GM18498 (cell line): ENCODE results near the gene PLEK2.
"Not testable (repeated sequence)": the region's sequence is repeated elsewhere in the genome, so short reads cannot be mapped to it uniquely, and the experiment has no call there.

Source experiments
- ATAC-seq: cut with Tn5 transposase; IDR thresholded peaks from one replicate; pipeline ENCODE4 v1.9.1; 2021; ENCODE audit warnings: mild to moderate bottlenecking, moderate library complexity; ENCODE audit not compliant: unreplicated experiment

Gene PLEK2

GRCh38 chr14:67411820-67412421, at the start of gene PLEK2:
Gene PLEK2 (minus strand): TSS chr14:67412165. CDS start chr14:67412059, 106 bp downstream.
- no peak for ATAC-seq

GRCh38 chr14:67461341-67461985, 49.5 kb upstream of the PLEK2 start:
- ATAC-seq = no peak

- ATAC-seq = no peak
These were observed 47.4 kb upstream of the PLEK2 start for GRCh38 chr14:67459336-67459735.

- no peak for ATAC-seq
These were observed 45.8 kb upstream of the PLEK2 start for GRCh38 chr14:67457782-67458181.

- ATAC-seq = no peak
These were observed 44.8 kb upstream of the PLEK2 start for GRCh38 chr14:67456732-67457131.

- ATAC-seq = no peak
These were observed 41.8 kb upstream of the PLEK2 start for GRCh38 chr14:67453575-67454300.

- ATAC-seq = not testable (repeated sequence)
These were observed 39.7 kb upstream of the PLEK2 start for GRCh38 chr14:67451667-67452066.

GRCh38 chr14:67449096-67449495, 37.1 kb upstream of the PLEK2 start:
- ATAC-seq = no peak

- ATAC-seq = no peak
These were observed 35.0 kb upstream of the PLEK2 start for GRCh38 chr14:67447033-67447381.

- no peak for ATAC-seq
These were observed 34.5 kb upstream of the PLEK2 start for GRCh38 chr14:67446371-67447032.

GRCh38 chr14:67444395-67444794, 32.4 kb upstream of the PLEK2 start:
- no peak for ATAC-seq

- ATAC-seq = no peak
These were observed 30.4 kb upstream of the PLEK2 start for GRCh38 chr14:67442139-67442906.

GRCh38 chr14:67441672-67442071, 29.7 kb upstream of the PLEK2 start:
- ATAC-seq = no peak

GRCh38 chr14:67441256-67441655, 29.3 kb upstream of the PLEK2 start:
- ATAC-seq = no peak

GRCh38 chr14:67440513-67440912, 28.5 kb upstream of the PLEK2 start:
- ATAC-seq = no peak

- no peak for ATAC-seq
These were observed 27.0 kb upstream of the PLEK2 start for GRCh38 chr14:67438969-67439368.

GRCh38 chr14:67436006-67436866, 24.3 kb upstream of the PLEK2 start:
- ATAC-seq = no peak

GRCh38 chr14:67435603-67436002, 23.6 kb upstream of the PLEK2 start:
- no peak for ATAC-seq

- ATAC-seq = no peak
These were observed 20.1 kb upstream of the PLEK2 start for GRCh38 chr14:67432050-67432564.
